Mucosa of stomach (tissue), 1 donor: Measurements from ENCODE around the gene DEFB132.
"Not testable (repeated sequence)": the region's sequence is repeated elsewhere in the genome, so short reads cannot be mapped to it uniquely, and the experiment has no call there.

Experiments used
- H3K27me3 ChIP-seq: one replicate; pipeline ENCODE4 v1.7.0; 2013; ENCODE audit warnings: mild to moderate bottlenecking, low read length; ENCODE audit not compliant: control insufficient read depth, insufficient read depth
- H3K36me3 ChIP-seq: one replicate; pipeline ENCODE4 v1.7.0; 2013; ENCODE audit warnings: low read length; ENCODE audit not compliant: control insufficient read depth, insufficient read depth
- H3K4me1 ChIP-seq: one replicate; pipeline ENCODE4 v1.7.0; 2013; ENCODE audit warnings: mild to moderate bottlenecking, low read length; ENCODE audit not compliant: control insufficient read depth, insufficient read depth
- H3K4me3 ChIP-seq: one replicate; pipeline ENCODE4 v1.7.0; 2013; ENCODE audit warnings: low read length
- H3K9ac ChIP-seq: one replicate; pipeline ENCODE4 v1.7.0; 2013; ENCODE audit warnings: mild to moderate bottlenecking, low read length, moderate library complexity
- H3K9me3 ChIP-seq: one replicate; pipeline ENCODE4 v1.7.0; 2013; ENCODE audit warnings: mild to moderate bottlenecking, low read length, moderate library complexity; ENCODE audit not compliant: control insufficient read depth
- donor health status: Pancreatic carcinoma.

DEFB132 gene, protein sequence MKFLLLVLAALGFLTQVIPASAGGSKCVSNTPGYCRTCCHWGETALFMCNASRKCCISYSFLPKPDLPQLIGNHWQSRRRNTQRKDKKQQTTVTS

DNA sequence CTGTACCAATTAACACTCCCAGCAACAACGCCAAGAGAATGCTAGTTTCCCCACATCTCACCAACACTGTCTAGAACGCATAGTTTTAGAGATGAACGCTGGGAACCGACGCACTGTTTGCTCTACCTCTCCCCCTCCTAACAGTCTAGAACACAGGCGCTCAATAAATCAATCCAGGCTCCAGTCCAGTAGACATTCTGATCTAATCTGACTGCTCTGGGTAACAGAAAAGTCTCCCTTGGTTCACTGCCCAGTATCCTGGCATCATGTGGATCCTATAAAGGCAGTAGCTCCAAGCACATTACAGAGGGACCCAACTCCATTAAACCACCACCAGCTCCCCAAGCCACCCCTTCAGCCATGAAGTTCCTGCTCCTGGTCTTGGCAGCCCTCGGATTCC lies at the start of gene DEFB132:
Gene DEFB132 (plus strand): TSS at position 306 of the 400 bp plus-strand sequence. CDS start 55 bp downstream, at position 361.
- H3K36me3 ChIP-seq = no peaks in the 10 kb centered on the region
- no peaks in the 10 kb centered on the region for H3K9me3 ChIP-seq

DNA sequence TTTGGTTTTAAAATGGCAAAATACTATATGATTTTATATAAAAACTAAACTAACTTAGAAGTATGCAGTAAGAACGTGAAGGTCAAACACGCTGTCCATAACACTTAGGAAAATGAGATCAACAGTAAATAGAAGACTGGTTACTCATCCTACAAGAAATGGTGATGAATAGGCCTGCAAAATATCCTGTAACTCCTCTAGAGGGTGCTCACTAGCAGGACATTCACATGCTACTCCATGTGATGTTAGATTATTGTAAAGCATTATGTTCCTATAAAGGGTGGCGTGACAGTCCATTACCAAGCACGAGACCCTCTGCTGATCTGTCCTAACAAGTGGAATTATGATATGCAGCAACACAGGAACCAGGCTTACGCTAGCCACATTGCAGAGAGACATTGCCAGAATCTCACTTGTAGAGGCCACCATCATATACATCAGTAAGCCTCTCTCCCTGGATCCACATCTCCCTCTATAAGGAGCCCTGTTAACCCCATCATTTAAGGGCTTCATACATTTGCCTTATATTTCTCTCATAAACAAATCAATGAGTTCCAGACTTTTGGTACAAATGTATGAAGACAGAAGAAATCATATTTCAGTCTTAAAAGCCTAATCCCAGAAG lies 48.5 kb upstream of the DEFB132 start:
- H3K9ac ChIP-seq = no peak overlapping the region
- H3K4me3 ChIP-seq = no peak overlapping the region

More for the DNA sequence above, at the start of gene DEFB132:
- no peak within 1 kb of the TSS for H3K4me3 ChIP-seq
- H3K9ac ChIP-seq = no peak within 1 kb of the TSS
- no peaks in the 10 kb centered on the region for H3K27me3 ChIP-seq
- H3K4me1 ChIP-seq = no peaks in the 10 kb centered on the region

DNA sequence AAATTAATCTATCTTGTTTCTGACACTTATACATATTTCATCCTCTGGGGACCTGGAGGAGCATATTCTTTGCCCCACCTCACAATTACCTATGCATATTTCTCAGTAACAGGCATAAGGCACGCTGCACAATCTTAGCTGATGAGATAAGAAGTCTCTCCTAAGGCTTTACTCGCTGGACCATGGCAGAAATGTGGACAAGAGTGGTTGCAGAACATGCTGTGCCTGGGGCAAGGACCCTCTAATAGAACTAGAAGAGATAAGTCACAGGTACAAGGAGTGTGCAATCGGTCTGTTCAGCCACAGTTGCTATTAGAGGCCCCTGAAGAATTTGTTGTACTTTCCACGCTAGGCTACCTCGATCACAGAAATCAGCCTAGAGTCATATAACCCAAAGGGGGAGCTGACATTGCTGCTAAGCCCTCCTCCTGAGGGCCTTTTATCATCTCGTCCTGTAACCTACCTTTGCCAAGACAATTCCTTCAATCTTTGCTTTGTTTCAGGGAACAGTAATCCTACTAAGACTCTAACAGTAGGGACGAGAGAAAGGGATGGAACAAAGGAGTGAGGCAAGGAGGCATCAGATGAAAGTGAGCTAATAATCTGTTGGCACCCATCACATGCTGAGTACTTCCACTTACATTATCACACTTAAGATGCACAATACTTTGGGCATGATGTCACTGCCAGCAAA lies 46.6 kb upstream of the DEFB132 start:
- peaks cover 3% of the 10 kb centered on the region for H3K27me3 ChIP-seq
- H3K9ac ChIP-seq = no peak overlapping the region
- H3K36me3 ChIP-seq = no peaks in the 10 kb centered on the region
- H3K4me1 ChIP-seq = no peaks in the 10 kb centered on the region
- no peak overlapping the region for H3K4me3 ChIP-seq
- no peaks in the 10 kb centered on the region for H3K9me3 ChIP-seq

More for the DNA sequence above, 48.5 kb upstream of the DEFB132 start:
- H3K4me1 ChIP-seq = no peaks in the 10 kb centered on the region
- no peaks in the 10 kb centered on the region for H3K36me3 ChIP-seq
- H3K27me3 ChIP-seq = peaks cover 3% of the 10 kb centered on the region
- no peaks in the 10 kb centered on the region for H3K9me3 ChIP-seq

DNA sequence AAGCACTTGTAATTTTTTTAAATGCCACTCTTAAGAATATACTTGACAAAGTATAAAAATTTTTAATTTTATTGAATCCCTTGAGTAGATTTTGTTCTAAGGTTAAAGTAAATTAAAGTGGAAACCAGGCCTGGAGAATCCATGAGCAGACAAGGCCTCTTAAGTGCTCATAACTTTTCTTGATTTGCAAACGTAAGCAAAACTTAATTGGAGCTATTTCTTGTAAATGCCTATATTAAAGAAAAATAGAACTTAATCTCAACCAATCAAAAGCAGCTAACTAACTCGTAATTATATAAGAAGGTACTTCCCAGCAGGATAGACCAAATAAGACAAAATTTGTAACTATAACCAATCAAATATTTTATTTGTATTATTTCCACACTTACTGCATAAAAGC lies 43.1 kb upstream of the DEFB132 start:
- Histone ChIP-seq H3K9me3 (no peaks in the 10 kb centered on the region), H3K4me3 (no peak overlapping the region), H3K27me3 (peaks cover 3% of the 10 kb centered on the region), H3K36me3 (no peaks in the 10 kb centered on the region), H3K4me1 (no peaks in the 10 kb centered on the region), H3K9ac (no peak overlapping the region)

DNA sequence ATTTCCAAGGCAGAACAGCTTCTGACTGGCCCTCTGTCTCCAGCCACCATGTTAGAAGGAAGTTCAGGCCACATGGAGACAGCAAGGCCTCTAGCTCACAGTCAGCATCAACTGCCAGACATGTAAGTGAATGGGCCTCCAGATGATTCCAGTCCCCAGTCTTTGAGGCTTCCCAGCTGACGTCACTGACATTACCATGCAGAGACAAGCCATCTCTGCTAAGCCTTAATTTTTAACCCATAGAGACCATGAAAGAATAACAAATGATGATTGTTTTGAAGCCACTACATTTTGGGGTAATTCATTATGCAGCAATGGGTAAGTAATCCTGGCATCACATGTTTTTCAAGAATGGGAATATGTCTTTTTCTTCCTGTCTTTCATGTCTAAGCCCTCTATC lies 41.7 kb upstream of the DEFB132 start:
- Histone ChIP-seq H3K4me3 (no peak overlapping the region), H3K4me1 (no peaks in the 10 kb centered on the region), H3K9me3 (no peaks in the 10 kb centered on the region), H3K36me3 (no peaks in the 10 kb centered on the region), H3K9ac (no peak overlapping the region), H3K27me3 (peaks cover 1% of the 10 kb centered on the region)

DNA sequence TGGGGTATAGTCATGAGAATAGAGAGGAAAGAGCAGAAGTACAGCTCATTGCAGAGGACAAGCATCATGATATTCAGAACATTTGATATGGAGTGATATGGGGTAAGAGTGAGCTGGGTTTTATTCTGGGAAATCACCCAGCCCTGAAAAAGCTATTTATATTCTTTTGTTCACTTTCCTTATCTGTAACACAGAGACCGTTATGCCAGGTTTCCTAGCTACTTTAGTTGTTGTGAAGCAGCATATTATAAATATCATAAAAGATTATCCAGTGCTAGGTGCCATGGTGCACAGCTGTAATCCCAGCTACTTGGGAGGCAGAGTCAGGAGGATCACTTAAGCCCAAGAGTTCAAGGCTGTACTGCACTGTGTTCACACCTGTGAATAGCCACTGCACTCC lies 40.3 kb upstream of the DEFB132 start:
- H3K9me3 ChIP-seq = no peaks in the 10 kb centered on the region
- peaks cover 3% of the 10 kb centered on the region for H3K27me3 ChIP-seq
- no peak overlapping the region for H3K9ac ChIP-seq
- no peak overlapping the region for H3K4me3 ChIP-seq
- no peaks in the 10 kb centered on the region for H3K36me3 ChIP-seq
- no peaks in the 10 kb centered on the region for H3K4me1 ChIP-seq

DNA sequence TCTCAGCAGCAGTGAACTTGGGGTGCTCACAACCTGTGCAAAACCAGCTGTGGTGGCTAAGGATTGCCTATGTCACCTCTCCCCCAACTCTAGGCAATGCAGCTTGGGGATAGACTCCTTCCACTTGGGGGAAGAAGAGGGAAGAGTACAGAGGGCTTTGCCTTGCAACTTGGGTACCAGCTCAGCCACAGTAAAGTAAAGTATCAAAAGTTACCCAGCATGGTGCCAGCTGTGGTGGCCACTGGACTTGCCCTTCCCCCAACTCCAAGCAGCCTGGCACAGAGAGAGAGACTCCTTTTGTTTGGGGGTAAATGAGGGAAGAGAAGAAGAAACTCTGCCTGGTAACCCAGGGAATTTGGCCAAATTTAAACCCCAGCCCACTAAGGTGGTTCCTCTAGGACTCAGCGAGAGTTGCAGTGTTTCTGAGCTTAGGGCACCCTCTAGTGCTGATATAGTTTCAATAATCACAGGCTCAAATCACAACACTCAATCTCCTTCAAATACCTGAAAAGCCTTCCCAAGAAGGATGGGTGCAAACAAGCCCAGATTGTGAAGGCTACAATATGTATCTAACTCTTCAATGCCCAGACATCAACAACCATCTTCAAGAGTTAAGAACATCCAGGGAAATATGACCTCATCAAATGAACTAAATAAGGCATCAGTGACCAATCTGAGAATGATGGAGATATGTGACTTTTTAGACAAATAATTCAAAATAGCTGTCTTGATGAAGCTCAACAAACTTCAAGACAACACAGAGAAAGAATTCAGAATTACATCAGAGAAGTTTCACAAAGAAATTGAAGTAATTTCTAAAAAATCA lies 38.0 kb upstream of the DEFB132 start:
- Histone ChIP-seq H3K9ac (no peak overlapping the region), H3K36me3 (no peaks in the 10 kb centered on the region), H3K4me1 (no peaks in the 10 kb centered on the region), H3K9me3 (no peaks in the 10 kb centered on the region), H3K4me3 (no peak overlapping the region), H3K27me3 (peaks cover 3% of the 10 kb centered on the region)

DNA sequence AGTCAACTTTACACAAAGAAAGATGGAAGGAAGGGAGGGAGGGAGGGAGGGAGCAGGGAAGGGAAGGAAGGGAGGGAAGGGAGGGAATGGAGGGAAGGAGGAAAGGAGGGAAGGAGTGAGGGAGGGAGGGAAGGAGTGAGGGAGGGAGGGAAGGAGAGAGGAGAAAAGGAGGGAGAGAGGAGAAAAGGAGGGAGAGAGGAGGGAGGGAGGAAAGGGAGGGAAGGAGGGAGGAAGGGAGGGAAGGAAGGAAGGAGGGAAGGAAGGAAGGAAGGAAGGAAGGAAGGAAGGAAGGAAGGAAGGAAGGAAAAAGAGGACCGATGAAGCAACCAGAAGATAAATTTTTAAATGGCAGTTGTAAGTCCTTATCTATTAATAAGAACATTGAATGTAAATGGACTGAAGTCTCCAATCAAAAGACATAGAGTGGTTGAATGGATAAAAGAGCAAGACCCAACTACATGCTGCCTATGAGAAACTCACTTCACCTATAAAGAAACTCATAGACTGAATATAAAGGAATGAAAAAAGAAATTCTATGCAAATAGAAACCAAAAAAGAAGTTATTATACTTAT lies 36.2 kb upstream of the DEFB132 start:
- Histone ChIP-seq H3K4me3 (no peak overlapping the region), H3K9ac (no peak overlapping the region), H3K36me3 (no peaks in the 10 kb centered on the region), H3K27me3 (peaks cover 3% of the 10 kb centered on the region), H3K4me1 (no peaks in the 10 kb centered on the region), H3K9me3 (no peaks in the 10 kb centered on the region)

DNA sequence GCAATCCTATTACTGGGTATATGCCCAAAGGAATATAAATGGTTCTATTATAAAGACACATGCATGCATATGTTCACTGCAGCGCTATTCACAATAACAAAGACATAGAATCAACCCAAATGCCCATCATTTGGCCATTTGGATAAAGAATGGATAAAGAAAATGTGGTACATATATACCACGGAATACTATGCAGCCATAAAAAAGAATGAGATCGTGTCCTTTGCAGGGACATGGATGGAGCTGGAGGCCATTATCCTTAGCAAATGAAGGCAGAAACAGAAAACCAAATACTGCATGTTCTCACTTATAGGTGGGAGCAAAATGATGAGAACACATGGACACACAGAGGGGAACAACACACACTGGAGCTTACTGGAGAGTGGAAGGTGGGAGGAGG lies 31.6 kb upstream of the DEFB132 start:
- H3K36me3 ChIP-seq, H3K27me3 ChIP-seq, H3K9me3 ChIP-seq: not testable (repeated sequence)

DNA sequence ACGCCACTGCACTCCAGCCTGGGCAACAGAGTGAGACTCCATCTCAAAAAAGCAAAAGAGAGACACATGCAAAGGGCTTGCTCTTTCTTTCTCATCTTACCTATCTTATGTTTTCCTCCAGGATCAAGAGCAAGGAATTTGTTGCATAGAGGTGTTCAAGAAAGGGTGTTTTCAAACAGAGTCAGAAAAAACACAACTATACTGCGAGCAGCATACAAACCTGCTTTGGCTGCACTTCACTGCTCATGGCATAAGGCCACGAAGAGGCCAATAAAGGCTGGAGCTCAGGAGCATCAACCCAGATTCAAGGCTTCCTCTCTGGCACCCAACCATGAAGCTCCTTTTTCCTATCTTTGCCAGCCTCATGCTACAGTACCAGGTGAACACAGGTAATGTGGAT lies 30.6 kb upstream of the DEFB132 start, which contains the start of gene DEFB129:
Gene DEFB129 (plus strand): TSS at position 301 of the 400 bp plus-strand sequence. CDS start 31 bp downstream, at position 332.
- Histone ChIP-seq H3K9me3 (no peaks in the 10 kb centered on the region), H3K27me3 (peaks cover 1% of the 10 kb centered on the region), H3K4me1 (no peaks in the 10 kb centered on the region), H3K36me3 (no peaks in the 10 kb centered on the region), H3K4me3 (no peak within 1 kb of the TSS), H3K9ac (no peak within 1 kb of the TSS)

More for the DNA sequence above, 31.6 kb upstream of the DEFB132 start:
- H3K9ac ChIP-seq, H3K4me1 ChIP-seq, H3K4me3 ChIP-seq: not testable (repeated sequence)

DNA sequence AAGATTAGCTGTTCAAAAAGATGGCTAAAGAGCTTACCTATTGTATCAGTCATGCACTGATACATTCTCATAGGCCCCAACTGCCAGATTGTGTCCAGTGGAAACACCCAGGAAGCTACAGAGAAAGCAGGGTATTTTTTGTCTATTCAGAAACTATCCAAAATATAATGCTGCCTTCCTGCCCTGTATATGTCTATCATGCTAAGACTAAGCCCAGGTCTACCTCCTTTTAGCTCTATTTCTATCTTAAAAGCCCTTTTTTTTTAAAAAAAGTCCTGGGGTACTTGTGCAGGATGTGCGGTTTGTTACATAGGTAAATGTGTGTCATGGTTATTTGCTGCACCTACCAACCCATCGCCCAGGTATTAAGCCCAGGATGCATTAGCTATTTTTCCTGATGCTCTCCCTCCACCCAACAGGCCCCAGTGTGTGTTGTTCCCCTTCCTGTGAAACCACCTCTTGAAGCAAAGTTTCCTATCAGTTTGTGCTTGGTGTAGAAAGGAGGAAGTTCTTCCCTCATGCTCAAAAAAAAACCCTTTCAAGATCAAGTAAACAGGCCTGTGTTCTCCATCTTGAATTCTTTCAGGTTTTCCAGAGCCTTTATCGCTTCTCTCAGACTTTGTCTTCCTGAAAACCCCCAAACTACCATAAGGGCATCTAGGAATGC lies 30.0 kb upstream of the DEFB132 start:
- Histone ChIP-seq H3K9me3 (no peaks in the 10 kb centered on the region), H3K9ac (no peak overlapping the region), H3K4me3 (no peak overlapping the region), H3K36me3 (no peaks in the 10 kb centered on the region), H3K4me1 (no peaks in the 10 kb centered on the region), H3K27me3 (no peaks in the 10 kb centered on the region)
